ENCODE measurements around the gene SIX4. TPM values are rescaled to one million over a fixed set of nuclear protein-coding genes. Genes with fewer than 3 reads are reported as not detected.

The SIX4 gene
- total RNA-seq, 1 donor from 2014 or later: 4.7 TPM

GRCh38 chr14:60681271-60681670, 42.9 kb downstream of the SIX4 start:
- H3K27me3 ChIP-seq (ENCODE audit: control insufficient read depth, insufficient read depth, low read length): no peaks in the 10 kb centered on the region
- no peak for FAIRE-seq

GRCh38 chr14:60680511-60680910, 43.6 kb downstream of the SIX4 start:
- FAIRE-seq: no peak
- TF ChIP-seq CTCF (IDR thresholded peaks at IDR 0.05; ENCODE audit: insufficient read depth, low read length, severe bottlenecking): no peak

More at GRCh38 chr14:60681271-60681670, 42.9 kb downstream of the SIX4 start:
- Histone ChIP-seq H3K4me3 (ENCODE audit: low read depth, low read length) (no peak overlapping the region), H3K36me3 (ENCODE audit: control insufficient read depth, insufficient read depth, low read length) (no peaks in the 10 kb centered on the region)
- DNase-seq (ENCODE audit: low read depth): no peak
- no peak for TF ChIP-seq CTCF (IDR thresholded peaks at IDR 0.05; ENCODE audit: insufficient read depth, low read length, severe bottlenecking)

GRCh38 chr14:60679566-60680258, 44.4 kb downstream of the SIX4 start:
- Histone ChIP-seq H3K27me3 (ENCODE audit: control insufficient read depth, insufficient read depth, low read length) (no peaks in the 10 kb centered on the region), H3K4me3 (ENCODE audit: low read depth, low read length) (no peak overlapping the region), H3K36me3 (ENCODE audit: control insufficient read depth, insufficient read depth, low read length) (no peaks in the 10 kb centered on the region)
- DNase-seq (ENCODE audit: low read depth) (no peak), FAIRE-seq (no peak)
- no peak for TF ChIP-seq CTCF (IDR thresholded peaks at IDR 0.05; ENCODE audit: insufficient read depth, low read length, severe bottlenecking)

More at GRCh38 chr14:60680511-60680910, 43.6 kb downstream of the SIX4 start:
- Histone ChIP-seq H3K4me3 (ENCODE audit: low read depth, low read length) (no peak overlapping the region), H3K27me3 (ENCODE audit: control insufficient read depth, insufficient read depth, low read length) (no peaks in the 10 kb centered on the region), H3K36me3 (ENCODE audit: control insufficient read depth, insufficient read depth, low read length) (no peaks in the 10 kb centered on the region)
- DNase-seq (ENCODE audit: low read depth): no peak

GRCh38 chr14:60677701-60678100, 46.5 kb downstream of the SIX4 start:
- H3K4me3 ChIP-seq (ENCODE audit: low read depth, low read length): no peak overlapping the region
- H3K27me3 ChIP-seq (ENCODE audit: control insufficient read depth, insufficient read depth, low read length): no peaks in the 10 kb centered on the region
- FAIRE-seq (no peak), DNase-seq (ENCODE audit: low read depth) (no peak)
- no peak for TF ChIP-seq CTCF (IDR thresholded peaks at IDR 0.05; ENCODE audit: insufficient read depth, low read length, severe bottlenecking)
- no peaks in the 10 kb centered on the region for H3K36me3 ChIP-seq (ENCODE audit: control insufficient read depth, insufficient read depth, low read length)

GRCh38 chr14:60670989-60671388, 53.2 kb downstream of the SIX4 start:
- Histone ChIP-seq H3K36me3 (ENCODE audit: control insufficient read depth, insufficient read depth, low read length) (no peaks in the 10 kb centered on the region), H3K4me3 (ENCODE audit: low read depth, low read length) (no peak overlapping the region), H3K27me3 (ENCODE audit: control insufficient read depth, insufficient read depth, low read length) (no peaks in the 10 kb centered on the region)
- DNase-seq (ENCODE audit: low read depth) (no peak), FAIRE-seq (no peak)
- TF ChIP-seq CTCF (IDR thresholded peaks at IDR 0.05; ENCODE audit: insufficient read depth, low read length, severe bottlenecking): no peak
